ENCODE results near the gene GCN1. TPM values are rescaled to one million over a fixed set of nuclear protein-coding genes. Genes with fewer than 3 reads are reported as not detected.

GCN1 gene
- total RNA-seq, 1 donor from 2014 or later, result 73.9 TPM

DNA sequence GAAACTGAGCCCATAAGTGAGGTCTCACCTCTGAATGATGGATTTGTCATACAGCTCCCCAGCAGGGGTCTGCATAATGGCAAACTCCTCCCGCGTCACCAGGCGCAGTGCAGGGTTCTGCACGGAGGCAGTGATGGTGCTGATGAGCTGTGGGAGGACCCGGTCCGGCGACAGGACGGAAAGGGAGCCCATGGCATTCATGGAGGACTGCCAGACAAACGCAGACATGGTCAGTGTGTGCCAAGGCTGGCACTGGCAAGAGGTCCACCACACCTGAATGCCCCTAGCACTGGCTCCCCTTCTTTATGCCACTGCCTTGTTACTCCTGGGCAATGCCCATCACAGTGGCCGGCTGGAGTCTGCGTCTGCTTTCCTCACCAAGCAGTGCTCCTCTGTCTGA is 32.7 kb downstream of the GCN1 start:
- H3K4me3 ChIP-seq (ENCODE audit: low read depth, low read length), result no peak overlapping the region
- TF ChIP-seq, protein P1, sequence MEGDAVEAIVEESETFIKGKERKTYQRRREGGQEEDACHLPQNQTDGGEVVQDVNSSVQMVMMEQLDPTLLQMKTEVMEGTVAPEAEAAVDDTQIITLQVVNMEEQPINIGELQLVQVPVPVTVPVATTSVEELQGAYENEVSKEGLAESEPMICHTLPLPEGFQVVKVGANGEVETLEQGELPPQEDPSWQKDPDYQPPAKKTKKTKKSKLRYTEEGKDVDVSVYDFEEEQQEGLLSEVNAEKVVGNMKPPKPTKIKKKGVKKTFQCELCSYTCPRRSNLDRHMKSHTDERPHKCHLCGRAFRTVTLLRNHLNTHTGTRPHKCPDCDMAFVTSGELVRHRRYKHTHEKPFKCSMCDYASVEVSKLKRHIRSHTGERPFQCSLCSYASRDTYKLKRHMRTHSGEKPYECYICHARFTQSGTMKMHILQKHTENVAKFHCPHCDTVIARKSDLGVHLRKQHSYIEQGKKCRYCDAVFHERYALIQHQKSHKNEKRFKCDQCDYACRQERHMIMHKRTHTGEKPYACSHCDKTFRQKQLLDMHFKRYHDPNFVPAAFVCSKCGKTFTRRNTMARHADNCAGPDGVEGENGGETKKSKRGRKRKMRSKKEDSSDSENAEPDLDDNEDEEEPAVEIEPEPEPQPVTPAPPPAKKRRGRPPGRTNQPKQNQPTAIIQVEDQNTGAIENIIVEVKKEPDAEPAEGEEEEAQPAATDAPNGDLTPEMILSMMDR (conservative IDR thresholded peaks at IDR 0.05; ENCODE audit: low read depth, low read length), result no peak
- no peak for DNase-seq (ENCODE audit: low read depth)

DNA sequence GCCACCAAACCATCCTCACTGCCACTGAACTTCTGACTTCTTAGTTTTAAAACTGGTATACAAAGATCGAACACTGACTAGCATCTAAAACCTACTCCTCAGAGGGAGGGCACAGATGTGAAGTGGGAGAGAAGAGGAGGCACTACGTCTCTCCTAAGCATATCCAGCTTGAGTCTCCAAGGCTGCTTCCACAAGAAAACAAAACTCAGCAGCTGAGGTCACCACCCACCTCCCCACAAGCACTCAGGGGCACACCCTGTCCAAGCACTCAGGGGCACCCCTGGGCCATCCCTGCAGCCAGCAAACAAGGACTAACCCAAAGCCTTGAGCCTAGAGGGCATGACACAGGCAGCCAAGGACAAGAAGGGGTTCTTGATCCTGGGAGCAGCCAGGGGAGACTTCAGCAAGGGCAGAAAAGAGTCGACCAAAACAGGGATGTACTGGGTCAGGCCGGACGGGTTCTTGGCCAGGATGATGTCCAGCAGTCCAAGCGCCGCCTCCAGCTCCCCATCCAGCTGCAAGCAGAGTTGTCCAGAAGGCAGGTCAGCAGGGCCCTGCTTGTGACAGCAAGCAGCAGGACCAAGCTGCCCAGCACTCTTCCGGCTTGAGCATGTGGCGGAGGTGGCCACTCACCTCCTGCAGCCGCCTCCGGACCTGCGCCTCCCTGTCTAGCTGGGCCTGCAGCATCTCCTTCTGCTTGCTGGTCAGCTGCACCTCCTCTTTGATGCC is 34.8 kb downstream of the GCN1 start:
- DNase-seq (ENCODE audit: low read depth), result no peak
- TF ChIP-seq, protein P1 (conservative IDR thresholded peaks at IDR 0.05; ENCODE audit: low read depth, low read length), result no peak
- H3K4me3 ChIP-seq (ENCODE audit: low read depth, low read length), result no peak overlapping the region

DNA sequence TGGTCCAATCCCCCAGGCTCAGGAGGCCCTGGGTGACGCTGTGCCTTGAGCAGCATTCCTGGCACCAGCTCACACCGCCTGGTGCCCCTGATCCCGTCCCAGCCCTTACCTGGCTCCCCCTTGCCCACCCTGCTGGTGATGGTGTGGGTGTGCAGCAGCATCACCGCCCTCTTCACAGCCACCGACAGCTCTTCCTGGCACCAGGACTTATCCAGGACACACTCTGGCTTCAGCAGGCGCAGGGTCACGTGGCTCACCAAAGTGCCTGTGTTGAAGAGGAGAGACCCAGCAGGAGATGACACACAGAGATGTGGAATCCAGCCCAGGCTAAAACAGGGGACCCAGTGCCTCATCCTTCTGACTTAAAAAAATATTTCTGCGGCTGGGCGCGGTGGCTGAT is 36.2 kb downstream of the GCN1 start:
- DNase-seq (ENCODE audit: low read depth), result no peak
- TF ChIP-seq, protein P1 (conservative IDR thresholded peaks at IDR 0.05; ENCODE audit: low read depth, low read length), result no peak
- H3K4me3 ChIP-seq (ENCODE audit: low read depth, low read length), result no peak overlapping the region

DNA sequence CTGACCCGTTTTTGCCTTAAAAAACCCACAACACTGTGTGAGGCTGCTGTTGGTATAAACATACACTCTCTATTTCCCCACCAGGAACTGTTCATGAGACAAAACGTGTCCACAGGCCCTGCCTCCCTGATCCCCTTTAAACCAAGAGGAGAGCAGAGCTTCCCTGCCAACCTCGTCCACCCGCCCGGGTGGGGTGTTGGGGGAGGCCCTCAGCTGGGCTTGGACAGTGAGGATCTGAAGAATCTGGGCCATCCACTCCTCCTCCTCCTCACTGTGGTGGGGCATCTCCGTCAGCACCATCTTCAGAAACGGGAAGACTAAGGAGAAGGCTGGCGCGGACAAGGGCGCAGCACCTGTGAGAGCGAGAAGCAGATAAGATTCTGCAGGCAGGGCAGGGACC is 36.8 kb downstream of the GCN1 start:
- H3K4me3 ChIP-seq (ENCODE audit: low read depth, low read length), result no peak overlapping the region
- no peak for DNase-seq (ENCODE audit: low read depth)
- TF ChIP-seq, protein P1 (conservative IDR thresholded peaks at IDR 0.05; ENCODE audit: low read depth, low read length), result no peak

DNA sequence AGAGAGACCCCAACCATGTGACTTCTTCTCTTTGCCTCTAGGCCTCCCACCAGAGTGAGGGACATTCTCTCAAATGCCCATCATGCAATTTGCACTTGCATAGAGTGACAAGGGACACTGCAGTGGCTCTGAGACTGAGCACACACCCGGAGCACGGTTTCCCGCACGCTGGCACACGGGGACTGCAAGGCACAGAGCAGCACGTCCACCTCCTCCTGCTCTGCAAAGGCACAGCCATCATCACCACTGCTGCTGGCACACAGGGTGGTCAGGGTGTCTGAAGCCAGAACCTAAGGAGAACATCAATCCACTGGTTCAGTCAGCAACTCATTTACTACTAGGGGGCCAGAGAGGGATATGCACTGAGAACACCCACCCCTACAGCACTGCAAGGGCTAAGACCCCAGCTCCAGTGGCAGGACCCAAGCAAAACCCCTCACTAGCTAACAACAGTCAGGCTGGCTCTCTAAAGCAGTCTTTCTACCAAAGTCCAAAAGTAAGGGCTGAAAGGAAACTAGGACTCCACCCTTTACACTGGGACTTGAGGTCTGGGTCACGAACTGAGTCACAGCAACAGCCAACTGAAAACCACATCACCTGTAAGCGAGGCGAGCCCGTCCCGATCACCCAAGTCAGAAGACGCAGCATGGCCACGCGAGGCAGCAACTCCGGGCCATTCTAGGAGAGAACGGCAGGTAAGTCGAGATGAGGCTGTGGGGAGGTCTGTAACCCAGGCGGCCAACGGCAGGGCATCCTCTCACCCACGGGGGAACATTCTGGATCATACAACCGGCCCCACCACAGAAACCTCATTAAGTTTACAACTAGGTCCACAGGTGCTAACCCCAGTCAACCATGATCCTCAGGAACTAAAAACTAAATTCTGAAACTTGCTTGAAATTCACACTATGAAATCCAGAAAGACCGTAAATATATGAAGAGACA is 37.9 kb downstream of the GCN1 start:
- H3K4me3 ChIP-seq (ENCODE audit: low read depth, low read length), result no peak overlapping the region
- no peak for DNase-seq (ENCODE audit: low read depth)
- TF ChIP-seq, protein P1 (conservative IDR thresholded peaks at IDR 0.05; ENCODE audit: low read depth, low read length), result no peak

DNA sequence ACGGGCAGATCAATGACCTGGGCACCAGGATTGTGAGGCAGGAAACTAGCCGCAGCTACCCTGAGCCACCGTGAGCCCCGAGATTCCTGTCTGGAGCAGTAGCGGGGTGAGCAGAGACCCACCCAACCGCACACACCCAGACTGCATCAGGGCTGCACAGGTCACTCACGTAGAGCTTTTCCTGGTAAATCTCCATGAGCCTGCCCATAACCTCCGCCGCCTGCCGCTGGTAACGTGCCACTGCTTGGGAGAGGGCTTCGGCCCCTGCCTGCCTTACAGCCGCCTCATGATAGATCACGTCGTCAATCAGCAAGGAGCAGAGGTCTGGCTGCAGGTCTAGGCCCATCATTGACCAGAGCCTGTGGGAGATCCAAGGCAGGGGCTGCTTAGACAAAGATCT is 39.4 kb downstream of the GCN1 start:
- TF ChIP-seq, protein P1 (conservative IDR thresholded peaks at IDR 0.05; ENCODE audit: low read depth, low read length), result no peak

More for the DNA sequence above, 39.4 kb downstream of the GCN1 start:
- no peak overlapping the region for H3K4me3 ChIP-seq (ENCODE audit: low read depth, low read length)
- DNase-seq (ENCODE audit: low read depth), result no peak
